Esophagus muscularis mucosa (tissue), 4 donors: ENCODE results near the gene MSN.

Experiments
- EP300 ChIP-seq: sonication (generic); formaldehyde crosslinking; IDR thresholded peaks from one replicate; pipeline ENCODE4 v1.6.1; 2017; ENCODE audit warnings: antibody characterized with exemption
- POLR2A ChIP-seq: fragments of 450-650 bp; IDR thresholded peaks from one replicate; pipeline ENCODE4 v1.6.1; 2017; ENCODE audit warnings: antibody characterized with exemption, moderate library complexity, mild to moderate bottlenecking, low read depth
- POLR2AphosphoS5 ChIP-seq, 2 donors: sonication (generic); formaldehyde crosslinking; IDR thresholded peaks; one replicate each; pipeline ENCODE4 v1.6.1; 2017; ENCODE audit warnings: antibody characterized with exemption in 2 of 2
- TF ChIP-seq, protein P1 (sequence below), 3 experiments: fragments of 200-600 bp in 2 of 3; fragments of 450-650 bp in 1 of 3; sonication (generic) in 2 of 3; IDR thresholded peaks; one replicate each; pipeline ENCODE4 v1.5.1; 2017 to 2019; ENCODE audit warnings: antibody characterized with exemption in 3 of 3, mild to moderate bottlenecking in 2 of 3, moderate library complexity in 1 of 3

- TF ChIP-seq, protein P1, sequence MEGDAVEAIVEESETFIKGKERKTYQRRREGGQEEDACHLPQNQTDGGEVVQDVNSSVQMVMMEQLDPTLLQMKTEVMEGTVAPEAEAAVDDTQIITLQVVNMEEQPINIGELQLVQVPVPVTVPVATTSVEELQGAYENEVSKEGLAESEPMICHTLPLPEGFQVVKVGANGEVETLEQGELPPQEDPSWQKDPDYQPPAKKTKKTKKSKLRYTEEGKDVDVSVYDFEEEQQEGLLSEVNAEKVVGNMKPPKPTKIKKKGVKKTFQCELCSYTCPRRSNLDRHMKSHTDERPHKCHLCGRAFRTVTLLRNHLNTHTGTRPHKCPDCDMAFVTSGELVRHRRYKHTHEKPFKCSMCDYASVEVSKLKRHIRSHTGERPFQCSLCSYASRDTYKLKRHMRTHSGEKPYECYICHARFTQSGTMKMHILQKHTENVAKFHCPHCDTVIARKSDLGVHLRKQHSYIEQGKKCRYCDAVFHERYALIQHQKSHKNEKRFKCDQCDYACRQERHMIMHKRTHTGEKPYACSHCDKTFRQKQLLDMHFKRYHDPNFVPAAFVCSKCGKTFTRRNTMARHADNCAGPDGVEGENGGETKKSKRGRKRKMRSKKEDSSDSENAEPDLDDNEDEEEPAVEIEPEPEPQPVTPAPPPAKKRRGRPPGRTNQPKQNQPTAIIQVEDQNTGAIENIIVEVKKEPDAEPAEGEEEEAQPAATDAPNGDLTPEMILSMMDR (IDR thresholded peaks at IDR 0.05), result no peak
- TF ChIP-seq POLR2AphosphoS5 (IDR thresholded peaks at IDR 0.05), result no peak
- no peak for TF ChIP-seq POLR2A
- TF ChIP-seq EP300, result no peak
These were observed 31.6 kb upstream of the MSN start for GRCh38 chrX:65635822-65636221.
